Tibial artery (tissue), 4 donors: ENCODE results near the gene DOLPP1.

Source experiments
- DNase-seq, 2 donors: peaks; one replicate each; pipeline ENCODE4 v3.0.0-alpha.2; 2019
- H3K27ac ChIP-seq, 2 donors: fragments of 200-600 bp; sonication (generic) in 1 of 2; 1 replicate in 1 of 2; 2 replicates in 1 of 2; pipeline ENCODE4 v1.5.1; 2018 to 2019; ENCODE audit warnings: mild to moderate bottlenecking in 1 of 2
- H3K27me3 ChIP-seq, 2 donors: fragments of 200-600 bp; sonication (generic) in 1 of 2; one replicate each; pipeline versions ENCODE4 v1.5.1 to v1.6.0; 2016 to 2019
- H3K36me3 ChIP-seq, 3 donors: fragments of 200-600 bp; sonication (generic) in 2 of 3; one replicate each; pipeline ENCODE4 v1.5.1; 2016 to 2019; ENCODE audit warnings: mild to moderate bottlenecking in 2 of 3
- H3K4me1 ChIP-seq, 4 donors: fragments of 200-600 bp; sonication (generic) in 2 of 4; 1 replicate in 3 of 4; 2 replicates in 1 of 4; pipeline ENCODE4 v1.5.1; 2016 to 2019
- H3K4me3 ChIP-seq, 2 donors: fragments of 200-600 bp; sonication (generic) in 1 of 2; 1 replicate in 1 of 2; 2 replicates in 1 of 2; pipeline ENCODE4 v1.5.1; 2018 to 2019; ENCODE audit warnings: mild to moderate bottlenecking in 2 of 2
- H3K9me3 ChIP-seq, 3 donors: fragments of 200-600 bp; sonication (generic) in 1 of 3; one replicate each; pipeline ENCODE4 v1.5.1; 2016 to 2019
- CTCF ChIP-seq, 2 experiments: fragments of 200-600 bp in 1 of 2; fragments of 450-650 bp in 1 of 2; IDR thresholded peaks; one replicate each; pipeline ENCODE4 v1.5.1; 2017 to 2019; ENCODE audit warnings: antibody characterized with exemption in 2 of 2, mild to moderate bottlenecking in 1 of 2, moderate library complexity in 1 of 2
- intact Hi-C: fragments of 100-400 bp; cut with DNase I; formaldehyde crosslinking; loops from one replicate; pipeline ENCODE4 v1.15.0; 2023; ENCODE audit warnings: low total_unique reads

The DOLPP1 gene

DNA sequence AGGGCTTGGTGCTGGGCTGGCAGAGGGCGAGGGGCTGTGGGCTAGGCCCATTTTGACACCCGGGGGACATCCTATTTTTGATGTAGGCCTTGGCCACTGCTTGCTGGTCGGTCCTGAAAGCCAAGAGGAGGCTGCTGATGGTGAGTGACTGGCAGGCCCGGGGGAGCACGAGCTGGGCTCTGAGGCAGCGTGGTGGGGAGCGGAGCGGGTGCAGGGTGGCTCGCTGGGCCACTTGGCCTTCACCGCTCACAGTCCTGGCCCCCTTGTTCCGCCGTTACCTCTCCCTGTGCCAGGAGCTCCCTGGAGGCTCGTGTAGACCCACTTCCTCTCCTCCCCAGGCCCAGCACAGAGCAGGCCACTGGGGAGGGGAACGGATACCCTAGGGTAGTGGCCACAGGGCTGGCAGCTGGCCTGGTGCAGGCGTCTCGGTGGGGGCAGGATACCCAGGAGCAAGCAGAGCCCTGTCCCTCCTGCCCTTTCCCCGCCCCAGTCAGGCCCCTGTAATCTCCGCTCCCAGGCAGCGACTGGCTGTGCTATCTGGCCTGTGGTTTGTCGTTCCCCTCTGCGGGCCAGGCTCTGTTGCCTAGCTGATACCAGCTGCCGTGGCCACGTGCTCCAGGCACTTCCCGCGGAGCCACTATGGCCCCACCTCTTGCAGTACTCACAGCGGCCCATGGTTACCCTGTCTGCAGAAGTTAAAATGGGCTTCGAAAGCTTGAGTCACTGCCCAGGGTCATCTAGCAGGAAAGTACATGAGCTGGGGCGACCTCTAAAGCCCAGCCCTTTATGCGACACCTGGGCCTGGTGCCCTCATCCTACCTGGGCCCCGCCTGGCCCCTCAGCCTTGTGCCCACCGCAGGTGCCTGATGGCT lies 11.7 kb upstream of the DOLPP1 start:
- Histone ChIP-seq H3K36me3 (peaks cover 9 to 74% (median 50%) of the 10 kb centered on the region in 3 donors), H3K27ac (no peak overlapping the region), H3K27me3 (no peaks in the 10 kb centered on the region), H3K4me3 (no peak overlapping the region), H3K4me1 (no peaks in the 10 kb centered on the region), H3K9me3 (no peaks in the 10 kb centered on the region)
- intact Hi-C loops: no loop called here
- DNase-seq: peak; percentile 70 to 72
- no peak for TF ChIP-seq CTCF (IDR thresholded peaks at IDR 0.05)

GRCh38 chr9:129069862-129070641 lies 10.9 kb upstream of the DOLPP1 start:
- H3K27ac ChIP-seq: no peak overlapping the region
- no peaks in the 10 kb centered on the region for H3K9me3 ChIP-seq

GRCh38 chr9:129070696-129071525 lies 10.0 kb upstream of the DOLPP1 start:
- no peak overlapping the region for H3K27ac ChIP-seq
- intact Hi-C loops: no loop called here
- no peak for TF ChIP-seq CTCF (IDR thresholded peaks at IDR 0.05)

More at GRCh38 chr9:129069862-129070641, 10.9 kb upstream of the DOLPP1 start:
- Histone ChIP-seq H3K4me1 (no peaks in the 10 kb centered on the region), H3K36me3 (peaks cover 9 to 66% (median 43%) of the 10 kb centered on the region in 3 donors), H3K27me3 (no peaks in the 10 kb centered on the region), H3K4me3 (no peak overlapping the region)
- no peak for DNase-seq
- no peak for TF ChIP-seq CTCF (IDR thresholded peaks at IDR 0.05)
- intact Hi-C loops: no loop called here

DNA sequence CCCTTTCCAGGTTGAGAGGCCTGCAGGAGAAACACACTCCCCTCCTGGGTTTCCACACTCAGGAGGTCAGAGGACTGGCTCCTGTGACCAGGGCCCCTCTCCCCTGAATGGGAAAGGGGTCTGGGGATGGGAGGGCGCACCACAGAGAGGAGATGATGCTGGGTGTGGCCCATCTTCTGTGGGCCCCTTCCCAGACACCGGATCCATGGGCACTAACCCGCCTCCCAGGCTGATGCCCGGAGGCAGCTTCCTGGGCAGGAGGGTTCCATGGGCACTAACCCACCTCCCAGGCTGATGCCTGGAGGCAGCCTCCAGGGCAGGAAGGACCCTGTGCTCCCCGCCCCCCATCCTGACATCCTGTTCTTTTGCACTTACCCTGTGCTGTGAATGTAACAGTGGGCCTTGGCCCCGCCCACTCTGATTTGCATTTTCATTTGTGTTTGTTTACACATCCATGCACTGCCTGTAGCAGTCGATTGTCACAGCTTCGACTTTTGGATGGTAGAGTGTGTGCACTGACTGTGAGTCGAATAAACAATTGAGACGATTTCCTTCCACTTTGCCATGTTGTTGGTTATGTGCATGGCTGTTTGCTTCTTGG lies 9.3 kb upstream of the DOLPP1 start:
- Histone ChIP-seq H3K4me3 (no peak overlapping the region), H3K4me1 (no peaks in the 10 kb centered on the region), H3K36me3 (peaks cover 9 to 54% (median 30%) of the 10 kb centered on the region in 3 donors), H3K27ac (no peak overlapping the region), H3K9me3 (no peaks in the 10 kb centered on the region), H3K27me3 (no peaks in the 10 kb centered on the region)
- TF ChIP-seq CTCF (IDR thresholded peaks at IDR 0.05): no peak
- intact Hi-C loops: no loop called here
- DNase-seq: no peak

More at GRCh38 chr9:129070696-129071525, 10.0 kb upstream of the DOLPP1 start:
- Histone ChIP-seq H3K4me3 (no peak overlapping the region), H3K4me1 (no peaks in the 10 kb centered on the region), H3K27me3 (no peaks in the 10 kb centered on the region), H3K36me3 (peaks cover 9 to 58% (median 34%) of the 10 kb centered on the region in 3 donors), H3K9me3 (no peaks in the 10 kb centered on the region)
- DNase-seq: no peak

- no peak for DNase-seq
- H3K4me3 ChIP-seq: no peak overlapping the region
- H3K27ac ChIP-seq: no peak overlapping the region
- no peak for TF ChIP-seq CTCF (IDR thresholded peaks at IDR 0.05)
- no peaks in the 10 kb centered on the region for H3K4me1 ChIP-seq
- H3K27me3 ChIP-seq: no peaks in the 10 kb centered on the region
- peaks cover 8 to 51% (median 29%) of the 10 kb centered on the region in 3 donors for H3K36me3 ChIP-seq
- H3K9me3 ChIP-seq: no peaks in the 10 kb centered on the region
- intact Hi-C loops: no loop called here
Observed at GRCh38 chr9:129072171-129072570, 8.7 kb upstream of the DOLPP1 start.
